HCT116 (cell line): ENCODE results near the gene NFATC1.

Experiments
- EGR1 ChIP-seq: IDR thresholded peaks from 2 replicates; pipeline ENCODE4 v1.6.1; 2012; ENCODE audit warnings: low read depth
- ELF1 ChIP-seq: IDR thresholded peaks from 2 replicates; pipeline ENCODE4 v1.6.1; 2012; ENCODE audit warnings: low read depth, borderline replicate concordance
- EZH2 ChIP-seq: fragments of 200-600 bp; sonication (generic); IDR thresholded peaks from 2 replicates; pipeline ENCODE4 v1.6.1; 2017; ENCODE audit warnings: antibody characterized with exemption, mixed run types
- FOSL1 ChIP-seq: IDR thresholded peaks from 2 replicates; pipeline ENCODE4 v1.6.1; 2012; ENCODE audit warnings: low read depth
- MAX ChIP-seq: IDR thresholded peaks from 2 replicates; pipeline ENCODE4 v1.6.1; 2012
- POLR2A ChIP-seq: IDR thresholded peaks from 2 replicates; pipeline ENCODE4 v1.7.0; 2011; ENCODE audit warnings: borderline replicate concordance; ENCODE audit not compliant: insufficient read depth, insufficient read length; ENCODE audit errors: extremely low read depth
- POLR2AphosphoS5 ChIP-seq: IDR thresholded peaks from 2 replicates; pipeline ENCODE4 v1.6.1; 2011; ENCODE audit warnings: mild to moderate bottlenecking, low read depth, low read length, moderate library complexity
- RAD21 ChIP-seq: IDR thresholded peaks from 2 replicates; pipeline ENCODE4 v1.6.1; 2012; ENCODE audit warnings: low read depth, mild to moderate bottlenecking
- REST ChIP-seq: IDR thresholded peaks from 2 replicates; pipeline ENCODE4 v1.6.1; 2012; ENCODE audit warnings: low read depth
- SIN3A ChIP-seq: IDR thresholded peaks from 2 replicates; pipeline ENCODE4 v1.6.1; 2012; ENCODE audit warnings: low read depth
- ZNF274 ChIP-seq: fragments of 200-500 bp; sonication (Bioruptor generic); IDR thresholded peaks from 2 replicates; pipeline ENCODE4 v1.6.1; 2014; ENCODE audit warnings: mild to moderate bottlenecking, low read depth, low read length, inconsistent platforms
- TF ChIP-seq, protein P1 (sequence below), 3 experiments: fragments of 200-600 bp in 1 of 3; sonication (generic) in 1 of 3; IDR thresholded peaks in 2 of 3; conservative IDR thresholded peaks in 1 of 3; 2 replicates each; pipeline ENCODE4 v1.5.1; 2012 to 2017; ENCODE audit warnings: low read depth in 2 of 3, low read length in 2 of 3, antibody characterized with exemption in 1 of 3, borderline replicate concordance in 1 of 3, control low read depth in 1 of 3, mild to moderate bottlenecking in 1 of 3, mixed read lengths in 1 of 3, mixed run types in 1 of 3, moderate library complexity in 1 of 3; ENCODE audit not compliant: insufficient read depth in 1 of 3

DNA sequence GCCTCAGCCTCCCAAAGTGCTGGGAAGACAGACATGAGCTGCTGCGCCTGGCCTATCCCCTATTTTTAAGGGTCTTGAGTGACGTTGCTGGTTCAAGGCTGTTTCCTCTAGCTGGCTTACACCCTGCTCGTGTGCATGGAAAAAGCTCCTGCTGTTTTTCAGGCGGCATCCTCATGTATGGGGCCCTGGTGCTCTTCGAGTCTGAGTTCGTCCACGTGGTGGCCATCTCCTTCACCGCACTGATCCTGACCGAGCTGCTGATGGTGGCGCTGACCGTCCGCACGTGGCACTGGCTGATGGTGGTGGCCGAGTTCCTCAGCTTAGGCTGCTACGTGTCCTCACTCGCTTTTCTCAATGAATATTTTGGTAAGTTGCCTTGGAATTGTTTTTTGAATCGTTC is 22.0 kb upstream of the NFATC1 start:
- TF ChIP-seq, protein P1, sequence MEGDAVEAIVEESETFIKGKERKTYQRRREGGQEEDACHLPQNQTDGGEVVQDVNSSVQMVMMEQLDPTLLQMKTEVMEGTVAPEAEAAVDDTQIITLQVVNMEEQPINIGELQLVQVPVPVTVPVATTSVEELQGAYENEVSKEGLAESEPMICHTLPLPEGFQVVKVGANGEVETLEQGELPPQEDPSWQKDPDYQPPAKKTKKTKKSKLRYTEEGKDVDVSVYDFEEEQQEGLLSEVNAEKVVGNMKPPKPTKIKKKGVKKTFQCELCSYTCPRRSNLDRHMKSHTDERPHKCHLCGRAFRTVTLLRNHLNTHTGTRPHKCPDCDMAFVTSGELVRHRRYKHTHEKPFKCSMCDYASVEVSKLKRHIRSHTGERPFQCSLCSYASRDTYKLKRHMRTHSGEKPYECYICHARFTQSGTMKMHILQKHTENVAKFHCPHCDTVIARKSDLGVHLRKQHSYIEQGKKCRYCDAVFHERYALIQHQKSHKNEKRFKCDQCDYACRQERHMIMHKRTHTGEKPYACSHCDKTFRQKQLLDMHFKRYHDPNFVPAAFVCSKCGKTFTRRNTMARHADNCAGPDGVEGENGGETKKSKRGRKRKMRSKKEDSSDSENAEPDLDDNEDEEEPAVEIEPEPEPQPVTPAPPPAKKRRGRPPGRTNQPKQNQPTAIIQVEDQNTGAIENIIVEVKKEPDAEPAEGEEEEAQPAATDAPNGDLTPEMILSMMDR (IDR thresholded peaks at IDR 0.05 in 2 of 3, conservative IDR thresholded peaks at IDR 0.05 in 1 of 3; ENCODE audit: borderline replicate concordance in 1 of 3, insufficient read depth in 1 of 3, low read depth in 2 of 3, low read length in 2 of 3), result no peak
- no peak for TF ChIP-seq REST
- TF ChIP-seq POLR2AphosphoS5, result no peak
- TF ChIP-seq POLR2A, result no peak
- TF ChIP-seq ZNF274, result no peak
- TF ChIP-seq MAX, result no peak
- TF ChIP-seq FOSL1, result no peak
- no peak for TF ChIP-seq RAD21
- no peak for TF ChIP-seq EGR1
- no peak for TF ChIP-seq SIN3A
- TF ChIP-seq EZH2, result no peak
- TF ChIP-seq ELF1, result no peak
